VCaP (cell line): ENCODE data around the gene RGS6.

Experiments
- H3K27ac ChIP-seq: fragments of 450-650 bp; 2 replicates; pipeline ENCODE4 v1.5.1; 2017
- CTCF ChIP-seq: fragments of 450-650 bp; conservative IDR thresholded peaks from 2 replicates; pipeline ENCODE4 v1.5.1; 2017; ENCODE audit warnings: mild to moderate bottlenecking, moderate library complexity

The RGS6 gene

GRCh38 chr14:72518809-72519377, 586.7 kb downstream of the RGS6 start:
- no peak overlapping the region for H3K27ac ChIP-seq
- TF ChIP-seq CTCF, result no peak

- H3K27ac ChIP-seq, result no peak overlapping the region
- no peak for TF ChIP-seq CTCF
These were observed 587.3 kb downstream of the RGS6 start for GRCh38 chr14:72519543-72519942.

- TF ChIP-seq CTCF, result no peak
- no peak overlapping the region for H3K27ac ChIP-seq
These were observed 588.8 kb downstream of the RGS6 start for GRCh38 chr14:72521045-72521444.

- no peak for TF ChIP-seq CTCF
- no peak overlapping the region for H3K27ac ChIP-seq
These were observed 589.9 kb downstream of the RGS6 start for GRCh38 chr14:72521968-72522741.

GRCh38 chr14:72522847-72523246, 590.6 kb downstream of the RGS6 start:
- TF ChIP-seq CTCF, result no peak
- H3K27ac ChIP-seq, result no peak overlapping the region

GRCh38 chr14:72523424-72524294, 591.4 kb downstream of the RGS6 start:
- TF ChIP-seq CTCF, result no peak
- no peak overlapping the region for H3K27ac ChIP-seq

GRCh38 chr14:72524295-72524629, 592.0 kb downstream of the RGS6 start:
- H3K27ac ChIP-seq, result no peak overlapping the region
- TF ChIP-seq CTCF, result no peak
